Measurements from ENCODE around the gene TMCC2. TPM values are rescaled to one million over a fixed set of nuclear protein-coding genes. Genes with fewer than 3 reads are reported as not detected.

TMCC2 gene
- polyA plus RNA-seq, 3 donors: 0.16 to 0.27 TPM; not detected in 1

- peaks cover 66% of the 10 kb centered on the region for H3K4me1 Mint-ChIP-seq
- Histone ChIP-seq H3K4me1 (ENCODE audit: control insufficient read depth in 1 of 2, insufficient read depth in 2 of 2, low read length in 2 of 2) (peaks cover 68 to 73% of the 10 kb centered on the region in 2 donors), H3K4me3 (replicated peaks in 1 of 3; ENCODE audit: low read depth in 2 of 3, low read length in 3 of 3) (peak overlapping the region; percentile 93 to 96 (median 95)), H4K20me1 (ENCODE audit: insufficient read depth, low read length) (peaks cover 71% of the 10 kb centered on the region), H3K27ac (ENCODE audit: low read depth in 1 of 2, low read length in 2 of 2) (peak overlapping the region; percentile 63 to 88), H3K9ac (ENCODE audit: insufficient read depth, low read length, poor library complexity, severe bottlenecking) (peak overlapping the region; percentile 86), H3K9me3 (replicated peaks in 1 of 2; ENCODE audit: control insufficient read depth in 1 of 2, insufficient read depth in 1 of 2, low read length in 2 of 2) (no peaks in the 10 kb centered on the region), H3K36me3 (replicated peaks in 1 of 2; ENCODE audit: control insufficient read depth in 1 of 2, insufficient read depth in 2 of 2, low read length in 2 of 2) (no peaks in the 10 kb centered on the region), H3K4me2 (replicated peaks; ENCODE audit: extremely low read depth, low read length, poor library complexity, severe bottlenecking) (peak overlapping the region; percentile 94), H2AFZ (ENCODE audit: insufficient read depth, low read depth, low read length, poor library complexity, severe bottlenecking) (no peak overlapping the region), H3K27me3 (ENCODE audit: control insufficient read depth in 2 of 2, insufficient read depth in 2 of 2, low read length in 2 of 2) (no peaks in the 10 kb centered on the region), H3K79me2 (ENCODE audit: insufficient read depth, low read length) (peaks cover 77% of the 10 kb centered on the region)
- H3K9me3 Mint-ChIP-seq: peaks cover 0 to 5% (median 0%) of the 10 kb centered on the region in 7 donors
- no peak for TF ChIP-seq CTCF (IDR thresholded peaks at IDR 0.05)
- H3K36me3 Mint-ChIP-seq: peaks cover 28 to 29% of the 10 kb centered on the region in 2 donors
- H3K4me3 Mint-ChIP-seq: peak overlapping the region; percentile 91 to 98
- peak; percentile 50 to 69 (median 64) for DNase-seq
- 0% methylated on average over 5 of the region's 6 CpGs for WGBS (ENCODE audit: insufficient coverage)
- H3K27me3 Mint-ChIP-seq (ENCODE audit: low read depth in 3 of 3): peaks cover 1 to 5% (median 2%) of the 10 kb centered on the region in 3 donors
- H3K27ac Mint-ChIP-seq: peak overlapping the region; percentile 94 to 99 (median 95)
- intact Hi-C loops (cut with micrococcal nuclease): loop anchor here (2.0 to 5.0 kb wide), 3 partner anchors 13 to 35 kb away; no protein-coding TSS in a partner anchor
These were observed 91.6 kb downstream of the TMCC2 start for GRCh38 chr1:205319081-205320018.

GRCh38 chr1:205321162-205321958 is 93.6 kb downstream of the TMCC2 start, which contains the start of gene NUAK2:
TSS of gene NUAK2 (minus strand) at chr1:205321745. CDS start at chr1:205321628, 117 bp downstream.
- H3K9me3 Mint-ChIP-seq: peaks cover 0 to 5% (median 0%) of the 10 kb centered on the region in 7 donors
- H3K27me3 ChIP-seq (ENCODE audit: control insufficient read depth in 2 of 2, insufficient read depth in 2 of 2, low read length in 2 of 2): no peaks in the 10 kb centered on the region
- H3K9ac ChIP-seq (ENCODE audit: insufficient read depth, low read length, poor library complexity, severe bottlenecking): peak within 1 kb of the TSS; percentile 86
- peak within 1 kb of the TSS; percentile 91 to 98 for H3K4me3 Mint-ChIP-seq
- peaks cover 51% of the 10 kb centered on the region for H4K20me1 ChIP-seq (ENCODE audit: insufficient read depth, low read length)
- peaks cover 48 to 59% of the 10 kb centered on the region in 2 donors for H3K4me1 ChIP-seq (ENCODE audit: control insufficient read depth in 1 of 2, insufficient read depth in 2 of 2, low read length in 2 of 2)
- H3K36me3 ChIP-seq (replicated peaks in 1 of 2; ENCODE audit: control insufficient read depth in 1 of 2, insufficient read depth in 2 of 2, low read length in 2 of 2): no peaks in the 10 kb centered on the region
- peaks cover 22 to 23% of the 10 kb centered on the region in 2 donors for H3K36me3 Mint-ChIP-seq
- H3K4me3 ChIP-seq (replicated peaks in 1 of 3; ENCODE audit: low read depth in 2 of 3, low read length in 3 of 3): peak within 1 kb of the TSS; percentile 93 to 96 (median 95)
- peak; percentile 26 for TF ChIP-seq CTCF (IDR thresholded peaks at IDR 0.05)
- WGBS (ENCODE audit: insufficient coverage): under 1% methylated on average over 74 of the region's 75 CpGs
- DNase-seq: peak; percentile 77 to 88 (median 82)
- peaks cover 57% of the 10 kb centered on the region for H3K79me2 ChIP-seq (ENCODE audit: insufficient read depth, low read length)
- peak within 1 kb of the TSS; percentile 94 for H3K4me2 ChIP-seq (replicated peaks; ENCODE audit: extremely low read depth, low read length, poor library complexity, severe bottlenecking)
- peak within 1 kb of the TSS; percentile 69 for H2AFZ ChIP-seq (ENCODE audit: insufficient read depth, low read depth, low read length, poor library complexity, severe bottlenecking)
- H3K27me3 Mint-ChIP-seq (ENCODE audit: low read depth in 3 of 3): peaks cover 5 to 10% (median 6%) of the 10 kb centered on the region in 3 donors
- intact Hi-C loops (cut with micrococcal nuclease): loop anchor here (2.0 to 5.0 kb wide), 2 partner anchors 15 to 34 kb away; no protein-coding TSS in a partner anchor
- H3K27ac Mint-ChIP-seq: peak within 1 kb of the TSS; percentile 94 to 99 (median 95)
- no peaks in the 10 kb centered on the region for H3K9me3 ChIP-seq (replicated peaks in 1 of 2; ENCODE audit: control insufficient read depth in 1 of 2, insufficient read depth in 1 of 2, low read length in 2 of 2)
- peaks cover 55% of the 10 kb centered on the region for H3K4me1 Mint-ChIP-seq
- peak within 1 kb of the TSS; percentile 6 to 88 for H3K27ac ChIP-seq (ENCODE audit: low read depth in 1 of 2, low read length in 2 of 2)
